ENCODE measurements around the gene KDM5A. TPM values are rescaled to one million over a fixed set of nuclear protein-coding genes. Genes with fewer than 3 reads are reported as not detected.

The KDM5A gene
- polyA plus RNA-seq, 3 donors: 12.2 to 31.4 (median 17.1) TPM

DNA sequence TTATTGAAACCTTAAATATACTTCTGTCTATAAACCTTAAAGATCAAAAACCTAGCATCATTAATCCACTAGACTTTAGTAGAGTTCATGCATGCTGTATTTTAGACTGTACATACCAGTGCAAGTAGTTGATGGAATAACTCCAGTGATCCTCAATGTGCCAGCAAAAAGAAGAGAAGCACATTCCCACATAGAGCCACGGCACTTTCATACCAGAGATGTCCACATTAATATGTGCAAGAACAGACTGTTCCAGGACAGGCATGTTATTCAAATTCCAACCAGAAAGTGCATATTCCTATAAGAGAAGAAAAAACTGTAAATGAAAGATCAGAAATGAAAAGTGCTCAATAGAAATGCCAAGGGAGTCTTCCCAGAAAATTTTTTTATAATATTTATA lies 55.0 kb downstream of the KDM5A start:
- H3K36me3 ChIP-seq (replicated peaks in 1 of 2; ENCODE audit: control insufficient read depth in 1 of 2, insufficient read depth in 2 of 2, low read length in 2 of 2): peaks cover 86 to 100% of the 10 kb centered on the region in 2 donors
- no peak overlapping the region for H3K4me3 Mint-ChIP-seq
- TF ChIP-seq CTCF (IDR thresholded peaks at IDR 0.05): no peak
- no peaks in the 10 kb centered on the region for H3K4me1 ChIP-seq (ENCODE audit: control insufficient read depth in 1 of 2, insufficient read depth in 2 of 2, low read length in 2 of 2)
- H3K79me2 ChIP-seq (ENCODE audit: insufficient read depth, low read length): peaks cover 7% of the 10 kb centered on the region
- intact Hi-C loops (cut with micrococcal nuclease): no loop called here
- H3K4me1 Mint-ChIP-seq: no peaks in the 10 kb centered on the region
- no peak overlapping the region for H3K27ac ChIP-seq (ENCODE audit: low read depth in 1 of 2, low read length in 2 of 2)
- DNase-seq: no peak
- H3K9me3 ChIP-seq (replicated peaks in 1 of 2; ENCODE audit: control insufficient read depth in 1 of 2, insufficient read depth in 1 of 2, low read length in 2 of 2): no peaks in the 10 kb centered on the region
- H3K27me3 Mint-ChIP-seq (ENCODE audit: low read depth in 3 of 3): peaks cover 0 to 2% (median 0%) of the 10 kb centered on the region in 3 donors
- no peak overlapping the region for H3K4me2 ChIP-seq (replicated peaks; ENCODE audit: extremely low read depth, low read length, poor library complexity, severe bottlenecking)
- no peak overlapping the region for H3K4me3 ChIP-seq (replicated peaks in 1 of 3; ENCODE audit: low read depth in 2 of 3, low read length in 3 of 3)
- no peak overlapping the region for H3K9ac ChIP-seq (ENCODE audit: insufficient read depth, low read length, poor library complexity, severe bottlenecking)
- no CpG with 5 or more reads among the region's 1 CpG for whole genome bisulfite sequencing (ENCODE audit: insufficient coverage)
- H3K9me3 Mint-ChIP-seq: no peaks in the 10 kb centered on the region
- H3K36me3 Mint-ChIP-seq: peaks cover 71 to 87% of the 10 kb centered on the region in 2 donors
- no peak overlapping the region for H2AFZ ChIP-seq (ENCODE audit: insufficient read depth, low read depth, low read length, poor library complexity, severe bottlenecking)
- peaks cover 89% of the 10 kb centered on the region for H4K20me1 ChIP-seq (ENCODE audit: insufficient read depth, low read length)
- no peak overlapping the region for H3K27ac Mint-ChIP-seq
- H3K27me3 ChIP-seq (ENCODE audit: control insufficient read depth in 2 of 2, insufficient read depth in 2 of 2, low read length in 2 of 2): no peaks in the 10 kb centered on the region

GRCh38 chr12:332581-333205 lies 56.4 kb downstream of the KDM5A start:
- Histone ChIP-seq H3K27me3 (ENCODE audit: control insufficient read depth in 2 of 2, insufficient read depth in 2 of 2, low read length in 2 of 2) (no peaks in the 10 kb centered on the region), H3K79me2 (ENCODE audit: insufficient read depth, low read length) (peaks cover 7% of the 10 kb centered on the region), H3K4me2 (replicated peaks; ENCODE audit: extremely low read depth, low read length, poor library complexity, severe bottlenecking) (no peak overlapping the region), H3K9ac (ENCODE audit: insufficient read depth, low read length, poor library complexity, severe bottlenecking) (no peak overlapping the region), H3K4me3 (replicated peaks in 1 of 3; ENCODE audit: low read depth in 2 of 3, low read length in 3 of 3) (no peak overlapping the region), H3K27ac (ENCODE audit: low read depth in 1 of 2, low read length in 2 of 2) (no peak overlapping the region), H3K36me3 (replicated peaks in 1 of 2; ENCODE audit: control insufficient read depth in 1 of 2, insufficient read depth in 2 of 2, low read length in 2 of 2) (peaks cover 89 to 100% of the 10 kb centered on the region in 2 donors), H2AFZ (ENCODE audit: insufficient read depth, low read depth, low read length, poor library complexity, severe bottlenecking) (no peak overlapping the region), H3K4me1 (ENCODE audit: control insufficient read depth in 1 of 2, insufficient read depth in 2 of 2, low read length in 2 of 2) (no peaks in the 10 kb centered on the region), H3K9me3 (replicated peaks in 1 of 2; ENCODE audit: control insufficient read depth in 1 of 2, insufficient read depth in 1 of 2, low read length in 2 of 2) (no peaks in the 10 kb centered on the region), H4K20me1 (ENCODE audit: insufficient read depth, low read length) (peaks cover 89% of the 10 kb centered on the region)
- H3K36me3 Mint-ChIP-seq: peaks cover 70 to 86% of the 10 kb centered on the region in 2 donors
- H3K9me3 Mint-ChIP-seq: no peaks in the 10 kb centered on the region
- 100% methylated on average over 1 of the region's 2 CpGs for WGBS (ENCODE audit: insufficient coverage)
- H3K4me1 Mint-ChIP-seq: no peaks in the 10 kb centered on the region
- H3K27ac Mint-ChIP-seq: no peak overlapping the region
- no peak overlapping the region for H3K4me3 Mint-ChIP-seq
- no peak for DNase-seq
- peaks cover 0 to 2% (median 0%) of the 10 kb centered on the region in 3 donors for H3K27me3 Mint-ChIP-seq (ENCODE audit: low read depth in 3 of 3)
- intact Hi-C loops (cut with micrococcal nuclease): no loop called here
- TF ChIP-seq CTCF (IDR thresholded peaks at IDR 0.05): no peak

Measured in CD14-positive monocyte (primary cell).